GOT3 (cell line): ENCODE results near the gene SCT.

Experiments used
- DNase-seq: peaks from one replicate; lab custom pipeline; 2025; ENCODE audit warnings: mixed read lengths; lab: John Stamatoyannopoulos, UW

The SCT gene

GRCh38 chr11:643849-644738, 17.1 kb upstream of the SCT start:
- DNase-seq, result no peak

GRCh38 chr11:643366-643765, 16.4 kb upstream of the SCT start:
- no peak for DNase-seq

GRCh38 chr11:641806-642370, 14.9 kb upstream of the SCT start:
- DNase-seq, result no peak

- DNase-seq, result no peak
Measured at GRCh38 chr11:640021-640706, 13.2 kb upstream of the SCT start.

- DNase-seq, result no peak
Measured at GRCh38 chr11:639332-639955, 12.5 kb upstream of the SCT start.

- DNase-seq, result no peak
Measured at GRCh38 chr11:638631-639331, 11.8 kb upstream of the SCT start.

GRCh38 chr11:637593-638521, 10.9 kb upstream of the SCT start:
- no peak for DNase-seq

GRCh38 chr11:637333-637592, 10.3 kb upstream of the SCT start:
- DNase-seq, result no peak

GRCh38 chr11:636511-637332, 9.7 kb upstream of the SCT start, which contains the start of gene DRD4:
DRD4 (plus strand) TSS chr11:637269; CDS start chr11:637305, 36 bp downstream.
- DNase-seq, result no peak

GRCh38 chr11:635945-636510, 9.0 kb upstream of the SCT start:
- DNase-seq, result no peak

GRCh38 chr11:630871-631270, 3.9 kb upstream of the SCT start:
- no peak for DNase-seq

- no peak for DNase-seq
Measured at GRCh38 chr11:629237-629583, 2.2 kb upstream of the SCT start.

- DNase-seq, result no peak
Measured at GRCh38 chr11:628056-628455, 1.1 kb upstream of the SCT start.

- DNase-seq, result no peak
Measured at GRCh38 chr11:627308-627576, 261 bp upstream of the SCT start.

- DNase-seq, result no peak
Measured at GRCh38 chr11:625636-626268, 1.2 kb downstream of the SCT start.

GRCh38 chr11:624705-625635, 2.0 kb downstream of the SCT start, which contains the start of gene CDHR5:
CDHR5 (minus strand) TSS chr11:624955; CDS start chr11:624902, 53 bp downstream.
- no peak for DNase-seq

GRCh38 chr11:623999-624704, 2.8 kb downstream of the SCT start:
- no peak for DNase-seq

GRCh38 chr11:623349-623869, 3.6 kb downstream of the SCT start:
- no peak for DNase-seq
